Suprapubic skin (tissue), 4 donors: ENCODE measurements around the gene ARHGAP22. TPM values are rescaled to one million over a fixed set of nuclear protein-coding genes. Genes with fewer than 3 reads are reported as not detected.

Experiments used
- DNase-seq, 2 donors: peaks; one replicate each; pipeline ENCODE4 v3.0.0-alpha.2; 2019; ENCODE audit warnings: low spot score in 2 of 2
- H3K27ac ChIP-seq: fragments of 200-600 bp; sonication (generic); one replicate; pipeline ENCODE4 v1.5.1; 2019
- H3K27me3 ChIP-seq: fragments of 200-600 bp; sonication (generic); one replicate; pipeline ENCODE4 v1.5.1; 2019
- H3K36me3 ChIP-seq: fragments of 200-600 bp; sonication (generic); one replicate; pipeline ENCODE4 v1.5.1; 2019
- H3K4me1 ChIP-seq: fragments of 200-600 bp; sonication (generic); one replicate; pipeline ENCODE4 v1.5.1; 2019
- H3K4me3 ChIP-seq: fragments of 200-600 bp; sonication (generic); one replicate; pipeline ENCODE4 v1.5.1; 2019; ENCODE audit warnings: mild to moderate bottlenecking
- H3K9me3 ChIP-seq: fragments of 200-600 bp; sonication (generic); one replicate; pipeline ENCODE4 v1.5.1; 2019
- CTCF ChIP-seq, 2 donors: fragments of 200-600 bp in 1 of 2; fragments of 450-650 bp in 1 of 2; sonication (generic) in 1 of 2; IDR thresholded peaks; one replicate each; pipeline ENCODE4 v1.5.1; 2016 to 2019; ENCODE audit warnings: antibody characterized with exemption in 2 of 2, mild to moderate bottlenecking in 1 of 2, moderate library complexity in 1 of 2
- EP300 ChIP-seq: sonication (generic); formaldehyde crosslinking; IDR thresholded peaks from one replicate; pipeline ENCODE4 v1.6.1; 2017; ENCODE audit warnings: antibody characterized with exemption
- POLR2A ChIP-seq, 2 donors: fragments of 450-650 bp; IDR thresholded peaks; one replicate each; pipeline ENCODE4 v1.6.1; 2017; ENCODE audit warnings: antibody characterized with exemption in 2 of 2, mild to moderate bottlenecking in 2 of 2, moderate library complexity in 2 of 2
- POLR2AphosphoS5 ChIP-seq, 3 donors: sonication (generic); formaldehyde crosslinking; IDR thresholded peaks; one replicate each; pipeline ENCODE4 v1.6.1; 2017; ENCODE audit warnings: antibody characterized with exemption in 3 of 3
- WGBS: methylation state at CpG from one replicate; pipeline ENCODE4 v1.1.5; 2018; 5-methylcytosine and 5-hydroxymethylcytosine counted together
- total RNA-seq, 4 donors: library from RNA; depleted of rRNA; stranded (reverse); fragments of >200 nt; gene quantifications; one replicate each; pipeline ENCODE4 v1.1.0, GENCODE V29; 2016

Gene ARHGAP22
- total RNA-seq, 4 donors from 2014 or later, result 0.98 to 7.2 (median 2.2) TPM

GRCh38 chr10:48638158-48638557 lies 33.3 kb upstream of the ARHGAP22 start:
- no peak overlapping the region for H3K4me3 ChIP-seq
- no peak overlapping the region for H3K27ac ChIP-seq
- no peaks in the 10 kb centered on the region for H3K36me3 ChIP-seq
- H3K27me3 ChIP-seq, result no peaks in the 10 kb centered on the region
- no peak for TF ChIP-seq POLR2AphosphoS5 (IDR thresholded peaks at IDR 0.05)
- no peak for TF ChIP-seq CTCF (IDR thresholded peaks at IDR 0.05)
- no peak for TF ChIP-seq POLR2A (IDR thresholded peaks at IDR 0.05)
- TF ChIP-seq EP300, result no peak
- DNase-seq, result no peak
- H3K4me1 ChIP-seq, result peaks cover 3% of the 10 kb centered on the region
- 93% methylated on average over 4 of the region's 4 CpGs for WGBS
- peaks cover 3% of the 10 kb centered on the region for H3K9me3 ChIP-seq

GRCh38 chr10:48636901-48637300 lies 32.0 kb upstream of the ARHGAP22 start:
- DNase-seq, result no peak
- no peak overlapping the region for H3K27ac ChIP-seq

GRCh38 chr10:48636231-48636630 lies 31.4 kb upstream of the ARHGAP22 start:
- Histone ChIP-seq H3K36me3 (no peaks in the 10 kb centered on the region), H3K4me1 (peaks cover 3% of the 10 kb centered on the region), H3K9me3 (peaks cover 3% of the 10 kb centered on the region), H3K4me3 (no peak overlapping the region), H3K27me3 (no peaks in the 10 kb centered on the region), H3K27ac (no peak overlapping the region)
- 69% methylated on average over 3 of the region's 3 CpGs for WGBS
- DNase-seq, result no peak
- TF ChIP-seq POLR2AphosphoS5 (IDR thresholded peaks at IDR 0.05), result no peak
- TF ChIP-seq POLR2A (IDR thresholded peaks at IDR 0.05), result no peak
- TF ChIP-seq CTCF (IDR thresholded peaks at IDR 0.05), result no peak
- no peak for TF ChIP-seq EP300

More at GRCh38 chr10:48636901-48637300, 32.0 kb upstream of the ARHGAP22 start:
- Histone ChIP-seq H3K9me3 (peaks cover 3% of the 10 kb centered on the region), H3K27me3 (no peaks in the 10 kb centered on the region), H3K4me1 (peaks cover 3% of the 10 kb centered on the region), H3K4me3 (no peak overlapping the region), H3K36me3 (no peaks in the 10 kb centered on the region)
- WGBS, result 87% methylated on average over 3 of the region's 3 CpGs
- TF ChIP-seq POLR2AphosphoS5 (IDR thresholded peaks at IDR 0.05) (no peak), CTCF (IDR thresholded peaks at IDR 0.05) (no peak), POLR2A (IDR thresholded peaks at IDR 0.05) (no peak), EP300 (no peak)

- no peak overlapping the region for H3K4me3 ChIP-seq
- no peaks in the 10 kb centered on the region for H3K27me3 ChIP-seq
- no peaks in the 10 kb centered on the region for H3K36me3 ChIP-seq
- peaks cover 3% of the 10 kb centered on the region for H3K4me1 ChIP-seq
- H3K27ac ChIP-seq, result no peak overlapping the region
- 68% methylated on average over 4 of the region's 8 CpGs for WGBS
- DNase-seq, result no peak
- H3K9me3 ChIP-seq, result no peaks in the 10 kb centered on the region
- TF ChIP-seq POLR2AphosphoS5 (IDR thresholded peaks at IDR 0.05) (no peak), CTCF (IDR thresholded peaks at IDR 0.05) (no peak), EP300 (no peak), POLR2A (IDR thresholded peaks at IDR 0.05) (no peak)
These were observed 30.2 kb upstream of the ARHGAP22 start for GRCh38 chr10:48634984-48635557.

- Histone ChIP-seq H3K36me3 (no peaks in the 10 kb centered on the region), H3K4me3 (no peak overlapping the region), H3K9me3 (no peaks in the 10 kb centered on the region), H3K27ac (no peak overlapping the region), H3K27me3 (no peaks in the 10 kb centered on the region), H3K4me1 (peaks cover 3% of the 10 kb centered on the region)
- TF ChIP-seq POLR2A (IDR thresholded peaks at IDR 0.05), result no peak
- WGBS, result 44% methylated on average over 5 of the region's 5 CpGs
- peak in 1 of 2 donors; percentile 71 for DNase-seq
These were observed 29.5 kb upstream of the ARHGAP22 start for GRCh38 chr10:48634198-48634983.
